Skeletal muscle satellite cell (primary cell): ENCODE results near the gene LRRC61.

ENCODE experiments used
- H3K27me3 ChIP-seq: 2 replicates; pipeline ENCODE4 v1.7.0; 2013; ENCODE audit warnings: low read length; ENCODE audit not compliant: control insufficient read depth, insufficient read depth
- H3K36me3 ChIP-seq: 2 replicates; pipeline ENCODE4 v1.7.0; 2013; ENCODE audit warnings: mild to moderate bottlenecking, control low read depth, low read length; ENCODE audit not compliant: insufficient read depth
- H3K4me1 ChIP-seq: 2 replicates; pipeline ENCODE4 v1.7.0; 2013; ENCODE audit warnings: low read length; ENCODE audit not compliant: control insufficient read depth, insufficient read depth
- H3K4me2 ChIP-seq: 2 replicates; pipeline ENCODE4 v1.7.0; 2013; ENCODE audit warnings: mild to moderate bottlenecking, low read length
- H3K4me3 ChIP-seq: 2 replicates; pipeline ENCODE4 v1.7.0; 2013; ENCODE audit warnings: low read length
- H3K9ac ChIP-seq: 2 replicates; pipeline ENCODE4 v1.7.0; 2013; ENCODE audit warnings: mild to moderate bottlenecking, low read depth, low read length, moderate library complexity
- H3K9me3 ChIP-seq: replicated peaks from 2 replicates; pipeline ENCODE4 v1.7.0; 2013; ENCODE audit warnings: mild to moderate bottlenecking, control low read depth, low read length

The LRRC61 gene

DNA sequence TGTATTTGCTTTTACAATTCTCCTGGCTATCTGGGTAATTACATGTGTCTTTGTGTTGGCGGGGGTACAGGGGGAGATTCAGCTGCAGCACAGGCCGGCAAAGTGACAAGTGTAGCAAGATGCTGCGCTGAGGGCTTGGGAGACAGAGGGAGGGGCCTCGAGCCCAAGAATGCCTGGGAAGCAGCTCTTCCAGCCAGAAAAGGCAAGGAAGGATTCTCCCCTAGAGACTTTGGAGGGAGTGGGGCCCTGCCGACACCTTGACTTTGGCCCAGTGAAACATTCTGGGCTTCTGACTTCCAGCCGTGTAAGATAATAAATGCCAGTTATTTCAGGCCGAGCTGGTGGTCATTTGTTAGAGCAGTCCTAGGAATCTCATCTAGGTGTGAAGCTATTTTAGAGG lies 38.2 kb downstream of the LRRC61 start:
- Histone ChIP-seq H3K4me1 (peaks cover 4% of the 10 kb centered on the region), H3K4me3 (no peak overlapping the region), H3K9me3 (no peaks in the 10 kb centered on the region), H3K4me2 (no peak overlapping the region), H3K9ac (no peak overlapping the region), H3K36me3 (no peaks in the 10 kb centered on the region), H3K27me3 (peaks cover 9% of the 10 kb centered on the region)

DNA sequence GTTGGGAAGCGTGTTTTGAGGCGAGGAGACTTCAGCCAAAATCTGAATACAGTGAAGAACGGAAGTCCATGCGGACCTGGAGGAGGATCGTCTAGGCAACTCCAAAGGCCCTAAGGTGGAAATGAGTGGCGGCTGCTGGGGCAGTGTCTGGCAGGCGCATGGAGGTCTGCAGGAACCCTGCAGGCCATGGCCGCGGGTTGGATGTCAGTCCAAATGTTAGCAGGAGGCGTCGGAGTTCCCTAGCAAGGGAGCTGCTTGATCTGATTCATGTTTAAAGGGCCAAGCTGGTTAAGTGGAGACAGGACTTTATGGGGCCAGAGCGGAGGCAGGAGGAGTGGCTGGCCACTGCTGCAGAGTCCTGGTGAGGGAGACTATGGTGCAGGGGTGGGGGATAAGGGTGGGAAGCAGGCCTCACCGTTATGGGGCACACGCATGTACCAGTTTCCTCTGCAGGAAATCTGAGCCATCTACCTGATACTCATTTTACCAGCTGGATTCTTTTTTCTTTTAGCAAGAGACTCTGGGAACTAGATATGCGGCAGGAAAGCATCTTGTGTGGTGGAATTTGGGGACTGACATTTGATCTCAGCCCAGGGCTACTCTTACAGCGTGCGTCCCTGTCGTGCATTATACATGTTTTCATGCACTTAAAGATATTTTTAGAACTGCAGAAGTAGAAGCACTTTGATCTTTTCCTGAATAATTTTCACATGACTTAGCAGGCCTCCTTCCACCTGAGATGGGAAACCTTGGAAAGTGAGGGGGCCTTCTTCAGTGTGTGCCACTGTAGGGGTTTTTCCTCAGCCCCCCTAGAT lies 38.9 kb downstream of the LRRC61 start:
- H3K4me2 ChIP-seq: no peak overlapping the region
- peaks cover 9% of the 10 kb centered on the region for H3K27me3 ChIP-seq
- no peak overlapping the region for H3K4me3 ChIP-seq
- peaks cover 4% of the 10 kb centered on the region for H3K4me1 ChIP-seq
- no peaks in the 10 kb centered on the region for H3K36me3 ChIP-seq
- no peaks in the 10 kb centered on the region for H3K9me3 ChIP-seq
- no peak overlapping the region for H3K9ac ChIP-seq

DNA sequence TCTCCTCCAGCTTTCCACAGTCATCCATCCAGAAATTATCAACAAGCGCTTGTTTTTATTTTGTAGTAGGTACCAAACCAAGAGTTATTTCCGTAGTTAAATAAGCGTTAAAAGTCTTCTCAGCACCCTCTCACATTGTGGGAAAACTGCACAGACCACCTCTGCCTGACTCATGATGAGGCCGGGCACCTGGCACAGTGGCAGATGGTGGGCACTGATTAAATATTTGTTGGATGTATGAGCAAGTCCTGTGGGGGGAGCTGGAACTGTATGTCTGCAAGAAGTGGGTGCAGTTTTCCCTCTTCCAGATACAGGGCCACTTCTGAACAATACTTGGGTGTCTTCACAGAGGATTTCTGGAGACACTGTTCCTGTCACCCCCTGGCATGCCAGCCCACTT lies 40.2 kb downstream of the LRRC61 start:
- Histone ChIP-seq H3K4me3 (no peak overlapping the region), H3K4me1 (peaks cover 9% of the 10 kb centered on the region), H3K27me3 (peaks cover 9% of the 10 kb centered on the region), H3K4me2 (no peak overlapping the region), H3K36me3 (no peaks in the 10 kb centered on the region), H3K9me3 (no peaks in the 10 kb centered on the region), H3K9ac (no peak overlapping the region)

DNA sequence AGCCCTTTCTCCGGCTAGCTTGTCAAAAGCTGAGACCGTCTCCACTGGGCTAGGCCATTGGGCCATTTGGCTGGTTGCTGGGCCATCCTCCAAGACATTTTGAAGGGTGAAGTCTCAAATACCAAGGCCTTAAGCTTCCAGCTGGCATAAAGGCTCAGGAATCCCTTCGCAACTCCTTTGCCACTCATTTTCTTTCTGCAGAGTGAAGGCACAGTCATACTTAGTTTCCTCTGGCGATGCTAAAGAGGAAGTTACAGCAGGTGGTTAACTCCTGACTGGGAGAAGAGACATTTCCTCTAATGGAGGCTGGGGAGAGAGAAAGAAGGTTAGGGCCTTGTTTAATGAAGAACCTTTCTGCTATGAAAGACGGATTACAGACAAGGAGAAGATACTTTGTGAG lies 40.7 kb downstream of the LRRC61 start:
- Histone ChIP-seq H3K4me2 (no peak overlapping the region), H3K9me3 (no peaks in the 10 kb centered on the region), H3K4me3 (no peak overlapping the region), H3K36me3 (no peaks in the 10 kb centered on the region), H3K27me3 (peaks cover 9% of the 10 kb centered on the region), H3K4me1 (peaks cover 9% of the 10 kb centered on the region), H3K9ac (no peak overlapping the region)

DNA sequence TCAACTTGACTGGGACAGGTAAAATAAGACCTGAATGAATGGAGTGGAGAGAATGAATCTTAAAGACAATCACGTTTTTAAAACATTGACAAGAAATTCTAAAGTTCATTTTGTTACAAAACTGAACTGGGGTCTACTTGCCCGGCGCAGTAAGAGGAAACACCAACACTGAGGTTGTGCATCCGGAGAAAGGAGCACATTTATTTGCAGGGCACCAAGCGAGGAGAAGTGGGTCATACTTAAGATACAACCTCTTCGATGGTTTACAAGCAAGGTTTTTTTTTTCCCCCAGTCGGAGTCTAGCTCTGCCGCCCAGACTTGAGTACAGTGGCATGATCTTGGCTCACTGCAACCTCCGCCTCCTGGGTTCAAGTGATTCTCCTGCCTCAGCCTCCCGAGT lies 42.0 kb downstream of the LRRC61 start:
- Histone ChIP-seq H3K4me3 (no peak overlapping the region), H3K9me3 (no peaks in the 10 kb centered on the region), H3K4me1 (peaks cover 16% of the 10 kb centered on the region), H3K36me3 (no peaks in the 10 kb centered on the region), H3K27me3 (peaks cover 9% of the 10 kb centered on the region), H3K4me2 (no peak overlapping the region), H3K9ac (no peak overlapping the region)

DNA sequence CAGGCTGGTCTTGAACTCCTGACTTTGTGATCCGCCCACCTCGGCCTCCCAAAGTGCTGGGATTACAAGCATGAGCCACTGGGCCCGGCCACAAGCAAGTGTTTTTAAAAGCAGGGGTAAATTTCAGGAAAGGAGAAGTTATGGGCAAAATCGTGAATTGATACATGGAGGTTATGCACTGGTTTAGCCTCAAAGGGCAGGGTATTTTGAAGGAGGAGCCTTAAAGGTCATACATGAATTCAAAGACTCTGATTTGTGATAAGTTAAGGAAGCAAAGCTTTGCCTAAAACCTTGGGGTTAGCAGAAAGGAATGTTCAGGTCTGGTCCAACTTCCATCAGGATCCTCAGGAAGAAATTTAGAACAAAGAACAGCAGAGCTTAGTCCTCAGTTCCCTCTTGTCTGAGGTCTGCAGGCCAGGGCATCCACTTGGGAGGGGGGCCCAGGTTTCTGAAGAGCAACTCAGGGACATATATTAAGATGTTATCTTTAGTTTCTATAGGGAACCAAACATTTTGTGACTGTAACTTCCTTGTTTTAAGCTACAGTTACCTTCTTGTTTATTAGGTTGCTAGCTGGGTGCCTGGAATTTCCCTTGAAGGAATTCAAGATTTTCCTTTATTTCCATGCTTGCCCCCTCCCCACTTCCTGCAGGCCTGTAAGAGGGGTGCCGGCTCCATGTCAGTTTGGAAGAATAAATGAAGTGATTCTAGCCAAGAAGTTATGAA lies 42.7 kb downstream of the LRRC61 start:
- H3K4me2 ChIP-seq: no peak overlapping the region
- no peaks in the 10 kb centered on the region for H3K9me3 ChIP-seq
- peaks cover 21% of the 10 kb centered on the region for H3K4me1 ChIP-seq
- H3K9ac ChIP-seq: no peak overlapping the region
- no peaks in the 10 kb centered on the region for H3K36me3 ChIP-seq
- peaks cover 9% of the 10 kb centered on the region for H3K27me3 ChIP-seq
- no peak overlapping the region for H3K4me3 ChIP-seq

DNA sequence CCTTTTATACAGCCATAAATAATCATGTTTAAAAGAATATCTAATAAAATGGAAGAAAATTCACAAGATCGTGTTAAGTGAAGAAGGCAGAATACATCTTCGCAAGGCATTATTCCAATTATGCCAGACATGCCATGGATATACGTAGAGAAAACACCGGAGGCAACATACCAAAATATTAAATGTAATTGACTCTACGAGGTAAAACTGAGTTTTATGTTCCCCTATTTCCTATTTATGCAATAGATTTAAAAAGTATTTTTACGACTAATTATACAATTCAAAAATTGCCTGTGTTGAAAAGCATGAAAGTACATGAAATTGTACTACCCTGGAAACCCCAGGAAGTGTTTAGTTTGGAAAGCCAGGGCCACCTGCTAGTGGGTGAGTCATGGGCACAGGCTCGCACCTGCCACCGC lies 44.5 kb downstream of the LRRC61 start:
- peak overlapping the region; percentile 93 for H3K4me2 ChIP-seq
- H3K4me1 ChIP-seq: peaks cover 26% of the 10 kb centered on the region
- peak overlapping the region; percentile 95 for H3K4me3 ChIP-seq
- H3K36me3 ChIP-seq: peaks cover 14% of the 10 kb centered on the region
- H3K27me3 ChIP-seq: peaks cover 5% of the 10 kb centered on the region
- H3K9me3 ChIP-seq: no peaks in the 10 kb centered on the region
- peak overlapping the region; percentile 90 for H3K9ac ChIP-seq

DNA sequence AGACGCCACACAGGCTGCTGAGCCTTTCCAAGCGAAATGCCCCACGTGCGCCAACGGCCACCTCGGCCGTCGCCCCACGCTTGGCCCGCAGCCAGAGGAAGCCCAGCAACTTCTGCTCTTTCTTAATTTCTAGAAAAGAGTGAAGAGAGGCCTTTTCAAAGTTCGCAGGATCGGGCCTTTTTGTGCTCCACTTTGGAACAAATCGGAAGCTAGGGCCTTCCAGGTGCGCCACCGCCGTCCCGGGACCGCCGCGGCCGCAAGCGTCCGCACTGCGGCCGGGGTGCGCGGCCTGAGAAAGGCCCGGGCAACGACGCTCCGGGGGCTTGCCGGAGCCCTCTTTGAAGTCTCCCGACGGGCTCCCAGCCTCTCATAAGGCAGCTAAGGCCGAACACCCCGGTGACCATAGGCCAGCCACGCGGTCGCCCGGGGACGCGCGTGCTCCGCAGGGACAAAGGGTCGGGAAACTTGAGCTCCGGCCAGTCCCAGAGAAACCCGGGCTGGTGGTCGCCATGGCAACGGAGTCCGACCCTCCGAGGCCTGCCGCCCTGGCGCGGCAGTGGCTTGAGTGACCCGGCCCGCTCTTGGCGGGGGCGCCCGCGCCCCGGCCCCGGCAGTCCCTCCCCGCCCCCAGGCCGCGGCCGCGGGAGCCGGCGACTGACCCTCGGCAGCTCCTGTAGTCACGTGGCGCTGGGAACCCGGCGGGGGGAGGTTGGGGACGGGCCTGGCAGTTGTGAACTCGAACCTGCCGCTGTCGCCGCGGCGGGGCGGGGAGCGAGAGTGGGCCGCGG lies 45.1 kb downstream of the LRRC61 start, which contains the start of gene REPIN1:
Gene REPIN1, plus strand, starts transcription at position 727 of the 788 bp plus-strand sequence. CDS start 890 bp downstream, outside the sequence.
- peak within 1 kb of the TSS; percentile 90 for H3K9ac ChIP-seq
- H3K27me3 ChIP-seq: no peaks in the 10 kb centered on the region
- peak within 1 kb of the TSS; percentile 93 for H3K4me2 ChIP-seq
- H3K9me3 ChIP-seq: no peaks in the 10 kb centered on the region
- peaks cover 20% of the 10 kb centered on the region for H3K36me3 ChIP-seq
- peaks cover 26% of the 10 kb centered on the region for H3K4me1 ChIP-seq
- H3K4me3 ChIP-seq: peak within 1 kb of the TSS; percentile 95

DNA sequence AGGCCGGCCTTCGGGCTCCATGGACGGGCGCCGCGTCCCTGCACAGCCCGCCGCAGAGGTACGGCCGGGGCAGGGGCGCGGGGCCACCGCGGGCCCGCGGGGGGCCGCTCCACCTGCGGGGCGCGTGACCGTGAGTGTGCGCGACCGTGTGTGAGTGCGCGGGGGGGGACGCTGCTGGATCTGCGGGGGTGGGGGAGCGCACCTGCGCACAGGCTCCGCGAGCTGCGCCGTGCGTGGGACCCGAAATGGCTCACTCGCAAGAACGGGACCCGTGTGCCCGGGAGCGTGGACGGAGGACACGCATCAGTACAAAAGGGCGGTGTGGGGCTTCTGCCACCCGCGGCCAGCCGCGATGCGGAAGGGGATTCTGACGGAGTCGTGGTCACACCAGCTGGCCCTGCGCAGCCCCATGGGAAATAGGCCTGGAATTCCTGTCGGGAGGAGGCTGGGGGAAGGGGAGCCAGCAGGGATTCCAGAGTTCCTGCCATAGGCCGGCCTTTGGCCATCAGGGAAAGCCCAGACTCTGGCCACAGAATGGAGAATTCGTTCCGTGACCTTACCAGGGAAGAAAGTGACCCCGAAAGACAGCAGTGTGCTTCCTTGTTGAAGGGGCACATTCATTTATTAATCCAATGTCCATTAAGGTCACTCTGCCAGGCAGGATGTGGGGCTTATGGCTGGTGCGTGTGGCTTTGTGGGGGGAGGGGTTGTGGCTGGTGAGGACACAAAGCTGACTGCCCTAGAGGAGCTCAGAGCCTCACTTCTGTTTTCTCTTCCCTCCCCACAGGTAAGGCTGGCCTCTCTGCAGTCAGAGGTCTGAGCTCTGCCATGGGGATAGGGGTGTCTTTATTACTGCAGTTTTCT lies 46.0 kb downstream of the LRRC61 start:
- Histone ChIP-seq H3K4me2 (peak overlapping the region; percentile 93), H3K4me1 (peaks cover 26% of the 10 kb centered on the region), H3K9me3 (no peaks in the 10 kb centered on the region), H3K9ac (peak overlapping the region; percentile 90), H3K36me3 (peaks cover 27% of the 10 kb centered on the region), H3K27me3 (no peaks in the 10 kb centered on the region), H3K4me3 (peak overlapping the region; percentile 95)

DNA sequence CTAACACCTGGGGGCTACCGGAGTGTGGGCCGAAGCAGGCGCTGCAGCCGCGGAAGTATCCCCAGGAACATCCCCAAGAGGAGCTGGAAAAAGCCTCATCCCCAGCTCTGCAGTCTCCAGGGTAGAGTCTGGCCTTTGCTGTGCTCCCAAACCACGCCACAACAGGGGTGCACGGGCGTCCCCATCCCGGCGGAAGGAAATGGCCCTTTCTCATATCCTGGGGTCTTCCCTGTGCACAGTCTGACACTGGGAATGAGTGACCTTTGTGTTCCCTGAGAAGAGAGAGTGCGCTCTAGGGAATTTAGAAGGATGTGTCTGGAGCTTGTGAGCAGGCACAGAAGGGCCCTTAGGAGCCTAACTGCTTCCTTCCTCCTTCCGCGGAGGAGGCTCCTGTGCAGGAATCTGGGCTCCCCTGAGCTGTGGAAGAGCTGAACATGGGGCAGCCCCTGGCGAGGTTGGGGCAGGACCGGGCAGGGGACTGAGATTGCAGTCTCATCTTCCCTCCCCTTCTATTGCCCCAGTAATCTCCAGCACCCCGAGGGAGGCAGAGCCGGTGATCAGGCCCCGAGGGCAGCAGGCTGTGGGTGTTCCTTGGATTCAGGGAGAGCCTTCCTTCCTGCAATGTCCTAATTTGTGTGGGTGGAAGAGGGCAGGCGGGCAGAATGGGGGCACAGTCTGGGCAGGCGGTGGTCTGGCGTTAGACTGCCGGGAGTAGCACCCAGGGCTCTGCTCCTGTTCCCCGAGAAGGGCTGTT lies 46.8 kb downstream of the LRRC61 start:
- Histone ChIP-seq H3K4me2 (peak overlapping the region; percentile 93), H3K36me3 (peaks cover 32% of the 10 kb centered on the region), H3K9ac (peak overlapping the region; percentile 90), H3K9me3 (no peaks in the 10 kb centered on the region), H3K4me3 (peak overlapping the region; percentile 95), H3K27me3 (no peaks in the 10 kb centered on the region), H3K4me1 (peaks cover 26% of the 10 kb centered on the region)
